Endothelial cell of umbilical vein (primary cell): ENCODE results near the gene BCAS3. TPM values are rescaled to one million over a fixed set of nuclear protein-coding genes. Genes with fewer than 3 reads are reported as not detected.

Experiments
- BruUV-seq: library from RNA; stranded (reverse); fragments of 400-500 nt; replicated peaks from 2 replicates; lab custom pipeline; 2021; lab: Mats Ljungman, UMichigan
- CTCF ChIA-PET: fragments of 300-600, 350-600 bp; sonication (Branson Sonifier 250); formaldehyde crosslinking; loops from one replicate; lab custom pipeline; 2021; ENCODE audit warnings: antibody characterized with exemption, inconsistent platforms; lab: Charles Lee
- POLR2A ChIA-PET: fragments of 300-600, 350-600 bp; sonication (Branson Sonifier 250); formaldehyde crosslinking; loops from one replicate; lab custom pipeline; 2021; ENCODE audit warnings: antibody characterized with exemption, inconsistent platforms; lab: Charles Lee
- DNase-seq: peaks from one replicate; pipeline ENCODE4 v3.0.0-alpha.2; 2011; ENCODE audit warnings: low read depth, low spot score
- FAIRE-seq: peaks from 2 replicates; lab custom pipeline; 2011; peaks lifted over from hg19 to GRCh38; lab: Jason Lieb, UNC
- H2AFZ ChIP-seq: 2 replicates; pipeline ENCODE4 v1.6.0; 2012; ENCODE audit warnings: low read depth, low read length, control low read depth, inconsistent platforms
- H3K27ac ChIP-seq: 2 replicates; pipeline ENCODE4 v1.5.1; 2011; ENCODE audit warnings: low read depth, mild to moderate bottlenecking, control low read depth, low read length, moderate library complexity; ENCODE audit not compliant: insufficient read depth
- H3K27me3 ChIP-seq, 2 experiments: 2 replicates each; pipeline versions ENCODE4 v1.6.0 to v1.6.1; 2011; ENCODE audit warnings: low read length in 2 of 2, mixed read lengths in 1 of 2; ENCODE audit not compliant: control insufficient read depth in 2 of 2, insufficient read depth in 2 of 2
- H3K36me3 ChIP-seq, 2 experiments: 2 replicates in 1 of 2; 3 replicates in 1 of 2; pipeline ENCODE4 v1.5.1; 2011; ENCODE audit warnings: low read length in 2 of 2, mild to moderate bottlenecking in 1 of 2, moderate library complexity in 1 of 2; ENCODE audit not compliant: control insufficient read depth in 2 of 2, insufficient read depth in 2 of 2; ENCODE audit errors: extremely low read depth in 1 of 2
- H3K4me1 ChIP-seq: 3 replicates; pipeline ENCODE4 v1.5.1; 2011; ENCODE audit warnings: mild to moderate bottlenecking, low read length; ENCODE audit not compliant: control insufficient read depth, insufficient read depth; ENCODE audit errors: extremely low read depth
- H3K4me2 ChIP-seq: 2 replicates; pipeline ENCODE4 v1.6.1; 2011; ENCODE audit warnings: low read length, control low read depth, mixed read lengths; ENCODE audit not compliant: insufficient read depth
- H3K4me3 ChIP-seq, 3 experiments: fragments of 200-600 bp in 1 of 3; sonication (generic), shearing (Covaris generic) in 1 of 3; replicated peaks in 1 of 3; 2 replicates each; pipeline ENCODE4 v1.5.1; 2011 to 2016; ENCODE audit warnings: control low read depth in 3 of 3, low read length in 3 of 3, mild to moderate bottlenecking in 2 of 3, inconsistent platforms in 1 of 3, low read depth in 1 of 3, moderate library complexity in 1 of 3; ENCODE audit not compliant: insufficient read depth in 1 of 3
- H3K79me2 ChIP-seq: 2 replicates; pipeline ENCODE4 v1.6.0; 2012; ENCODE audit warnings: low read length, inconsistent platforms; ENCODE audit not compliant: control insufficient read depth, insufficient read depth
- H3K9ac ChIP-seq: replicated peaks from 2 replicates; pipeline ENCODE3; 2011; ENCODE audit warnings: low read length, control low read depth; ENCODE audit not compliant: insufficient read depth; ENCODE audit errors: extremely low read depth
- H3K9me1 ChIP-seq: replicated peaks from 3 replicates; pipeline ENCODE4 v1.6.0; 2011; ENCODE audit warnings: mild to moderate bottlenecking, low read length; ENCODE audit not compliant: control insufficient read depth, insufficient read depth; ENCODE audit errors: extremely low read depth
- H3K9me3 ChIP-seq: replicated peaks from 2 replicates; pipeline ENCODE4 v1.5.1; 2012; ENCODE audit warnings: low read length, inconsistent platforms; ENCODE audit not compliant: control insufficient read depth, insufficient read depth
- H4K20me1 ChIP-seq: replicated peaks from 2 replicates; pipeline ENCODE3; 2011; ENCODE audit warnings: mild to moderate bottlenecking, low read length; ENCODE audit not compliant: control insufficient read depth, insufficient read depth; ENCODE audit errors: extremely low read depth
- CTCF ChIP-seq, 2 donors: IDR thresholded peaks; 1 replicate in 1 of 2; 2 replicates in 1 of 2; pipeline ENCODE4 v1.5.1; 2011; ENCODE audit warnings: low read length in 2 of 2, mild to moderate bottlenecking in 2 of 2, moderate library complexity in 2 of 2, control low read depth in 1 of 2, inconsistent platforms in 1 of 2, low read depth in 1 of 2; ENCODE audit not compliant: insufficient read depth in 1 of 2; ENCODE audit errors: extremely low read depth in 1 of 2
- EZH2 ChIP-seq: IDR thresholded peaks from 2 replicates; pipeline ENCODE4 v1.6.1; 2012; ENCODE audit warnings: borderline replicate concordance, low read depth, mild to moderate bottlenecking, moderate library complexity, low read length, inconsistent platforms; ENCODE audit not compliant: severe bottlenecking
- FOS ChIP-seq: IDR thresholded peaks from 2 replicates; pipeline ENCODE4 v1.6.1; 2011; ENCODE audit warnings: mild to moderate bottlenecking, low read length, moderate library complexity, borderline replicate concordance; ENCODE audit not compliant: insufficient read depth
- GATA2 ChIP-seq: IDR thresholded peaks from 2 replicates; pipeline ENCODE4 v1.7.0; 2011; ENCODE audit warnings: low read depth, mild to moderate bottlenecking, moderate library complexity, mixed read lengths, low read length; ENCODE audit not compliant: insufficient read length, insufficient read depth
- JUN ChIP-seq: IDR thresholded peaks from 2 replicates; pipeline ENCODE4 v1.6.1; 2011; ENCODE audit warnings: borderline replicate concordance, low read depth; ENCODE audit not compliant: insufficient read length, insufficient read depth
- MAX ChIP-seq: IDR thresholded peaks from 2 replicates; pipeline ENCODE4 v1.6.1; 2011; ENCODE audit not compliant: insufficient read depth, insufficient read length
- MYC ChIP-seq: IDR thresholded peaks from one replicate; pipeline ENCODE4 v1.6.1; 2011; ENCODE audit warnings: mild to moderate bottlenecking, low read depth, low read length
- POLR2A ChIP-seq: IDR thresholded peaks from 2 replicates; pipeline ENCODE4 v1.6.1; 2012; ENCODE audit warnings: low read depth, mild to moderate bottlenecking, control low read depth, low read length
- POLR2AphosphoS5 ChIP-seq: IDR thresholded peaks from 2 replicates; pipeline ENCODE4 v1.6.1; 2012; ENCODE audit warnings: low read depth, mild to moderate bottlenecking, control low read depth, low read length, moderate library complexity; ENCODE audit not compliant: insufficient read depth
- dilution Hi-C: fragments of 300-500 bp; cut with MboI; formaldehyde crosslinking; loops from one replicate; pipeline ENCODE4 v1.15.0; 2019; ENCODE audit warnings: low sequenced_read_pairs; ENCODE audit not compliant: extremely low pct_ligation_motif_present
- intact Hi-C: fragments of 100-400 bp; cut with micrococcal nuclease; formaldehyde crosslinking; loops from one replicate; pipeline ENCODE4 v1.10.0; 2022
- polyA plus RNA-seq, 4 experiments: library from polyadenylated mRNA; depleted of rRNA in 3 of 4; stranded (reverse) in 3 of 4; unstranded in 1 of 4; fragments of >200 nt; gene quantifications; 2 replicates each; pipeline versions ENCODE4 v1.2.1 to v1.2.3, GENCODE V29; 2011 to 2012; ENCODE audit warnings: missing spikeins in 1 of 4
- total RNA-seq: library from RNA; stranded (reverse); gene quantifications from 2 replicates; pipeline ENCODE4 v1.2.3, GENCODE V29; 2021

Gene BCAS3
- total and polyA plus RNA-seq, 2 donors (not counting 3 experiments of a cell fraction or from before 2014, with no cell fraction given) = 8.2 to 16.0 TPM

- Histone ChIP-seq H3K4me1 (peaks cover 5% of the 10 kb centered on the region), H3K9me3 (no peaks in the 10 kb centered on the region), H2AFZ (no peak overlapping the region), H3K4me3 (no peak overlapping the region), H3K9ac (no peak overlapping the region), H4K20me1 (no peaks in the 10 kb centered on the region), H3K27me3 (no peaks in the 10 kb centered on the region), H3K27ac (no peak overlapping the region), H3K9me1 (no peaks in the 10 kb centered on the region), H3K4me2 (no peak overlapping the region), H3K79me2 (no peaks in the 10 kb centered on the region), H3K36me3 (no peaks in the 10 kb centered on the region)
- CTCF ChIA-PET = no interaction called here
- dilution Hi-C loops = no loop called here
- DNase-seq (no peak), FAIRE-seq (no peak)
- BruUV-seq = no TSS peak
- POLR2A ChIA-PET = no interaction called here
- no peak for TF ChIP-seq MAX
- no peak for TF ChIP-seq GATA2
- intact Hi-C loops = no loop called here
These were observed 311.7 kb downstream of the BCAS3 start for GRCh38 chr17:60989379-60989778.

- Histone ChIP-seq H3K9me3 (no peaks in the 10 kb centered on the region), H3K4me2 (no peak overlapping the region), H3K4me3 (no peak overlapping the region), H3K9ac (no peak overlapping the region), H2AFZ (no peak overlapping the region), H3K27ac (no peak overlapping the region), H3K4me1 (peaks cover 5% of the 10 kb centered on the region), H3K36me3 (no peaks in the 10 kb centered on the region), H3K79me2 (no peaks in the 10 kb centered on the region), H3K9me1 (no peaks in the 10 kb centered on the region), H4K20me1 (no peaks in the 10 kb centered on the region), H3K27me3 (no peaks in the 10 kb centered on the region)
- intact Hi-C loops (loop anchor here (10.0 kb wide), 1 partner anchor 265 kb away; no protein-coding TSS in a partner anchor), dilution Hi-C loops (no loop called here)
- ChIA-PET POLR2A (no interaction called here), CTCF (no interaction called here)
- FAIRE-seq (no peak), DNase-seq (no peak)
- BruUV-seq = no TSS peak
- no peak for TF ChIP-seq MYC
- no peak for TF ChIP-seq CTCF (IDR thresholded peaks at IDR 0.05; ENCODE audit: extremely low read depth in 1 of 2, insufficient read depth in 1 of 2, low read depth in 1 of 2, low read length in 2 of 2)
- no peak for TF ChIP-seq GATA2
- TF ChIP-seq FOS = no peak
- no peak for TF ChIP-seq JUN
- TF ChIP-seq POLR2A = no peak
- TF ChIP-seq MAX = no peak
- TF ChIP-seq EZH2 = no peak
- TF ChIP-seq POLR2AphosphoS5 = no peak
These were observed 312.2 kb downstream of the BCAS3 start for GRCh38 chr17:60989846-60990245.
